Measurements from ENCODE around the gene PTPN1. TPM values are rescaled to one million over a fixed set of nuclear protein-coding genes. Genes with fewer than 3 reads are reported as not detected.
"Not testable (repeated sequence)": the region's sequence is repeated elsewhere in the genome, so short reads cannot be mapped to it uniquely, and the experiment has no call there.

The PTPN1 gene
- total RNA-seq, 4 donors from 2014 or later: 20.7 to 26.7 (median 23.7) TPM

DNA sequence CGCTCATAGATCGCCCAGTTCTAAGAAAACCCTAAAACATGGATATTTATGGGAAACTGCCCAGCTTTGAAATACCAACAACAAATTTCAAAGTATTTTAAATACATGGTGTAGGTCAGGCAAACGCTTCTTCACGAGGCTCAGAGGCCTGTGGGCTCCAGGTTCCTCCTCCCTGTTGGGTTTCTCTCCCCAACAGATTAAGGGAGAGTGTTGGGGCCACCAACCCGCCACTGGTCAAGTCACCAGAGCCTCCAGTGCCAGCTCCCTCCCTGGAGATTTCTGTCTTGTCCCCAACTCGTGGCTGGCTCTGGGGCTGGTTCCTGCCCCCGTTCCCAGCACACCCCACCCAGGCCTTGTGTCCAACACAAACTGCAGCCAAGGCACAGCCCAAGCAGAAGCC lies 87.9 kb downstream of the PTPN1 start:
- Histone ChIP-seq H3K4me1 (peaks cover 0 to 19% (median 0%) of the 10 kb centered on the region in 4 donors), H3K27me3 (peaks cover 0 to 22% of the 10 kb centered on the region in 2 donors), H3K4me3 (no peak overlapping the region), H3K9me3 (no peaks in the 10 kb centered on the region), H3K36me3 (peaks cover 0 to 6% (median 0%) of the 10 kb centered on the region in 3 donors), H3K27ac (no peak overlapping the region)
- TF ChIP-seq EP300 (IDR thresholded peaks at IDR 0.05) (no peak), POLR2A (IDR thresholded peaks at IDR 0.05) (no peak)
- TF ChIP-seq, protein P1, sequence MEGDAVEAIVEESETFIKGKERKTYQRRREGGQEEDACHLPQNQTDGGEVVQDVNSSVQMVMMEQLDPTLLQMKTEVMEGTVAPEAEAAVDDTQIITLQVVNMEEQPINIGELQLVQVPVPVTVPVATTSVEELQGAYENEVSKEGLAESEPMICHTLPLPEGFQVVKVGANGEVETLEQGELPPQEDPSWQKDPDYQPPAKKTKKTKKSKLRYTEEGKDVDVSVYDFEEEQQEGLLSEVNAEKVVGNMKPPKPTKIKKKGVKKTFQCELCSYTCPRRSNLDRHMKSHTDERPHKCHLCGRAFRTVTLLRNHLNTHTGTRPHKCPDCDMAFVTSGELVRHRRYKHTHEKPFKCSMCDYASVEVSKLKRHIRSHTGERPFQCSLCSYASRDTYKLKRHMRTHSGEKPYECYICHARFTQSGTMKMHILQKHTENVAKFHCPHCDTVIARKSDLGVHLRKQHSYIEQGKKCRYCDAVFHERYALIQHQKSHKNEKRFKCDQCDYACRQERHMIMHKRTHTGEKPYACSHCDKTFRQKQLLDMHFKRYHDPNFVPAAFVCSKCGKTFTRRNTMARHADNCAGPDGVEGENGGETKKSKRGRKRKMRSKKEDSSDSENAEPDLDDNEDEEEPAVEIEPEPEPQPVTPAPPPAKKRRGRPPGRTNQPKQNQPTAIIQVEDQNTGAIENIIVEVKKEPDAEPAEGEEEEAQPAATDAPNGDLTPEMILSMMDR (IDR thresholded peaks at IDR 0.05): no peak
- 83% methylated on average over 7 of the region's 7 CpGs for WGBS, 2 donors
- DNase-seq (ENCODE audit: low spot score in 2 of 2): no peak

DNA sequence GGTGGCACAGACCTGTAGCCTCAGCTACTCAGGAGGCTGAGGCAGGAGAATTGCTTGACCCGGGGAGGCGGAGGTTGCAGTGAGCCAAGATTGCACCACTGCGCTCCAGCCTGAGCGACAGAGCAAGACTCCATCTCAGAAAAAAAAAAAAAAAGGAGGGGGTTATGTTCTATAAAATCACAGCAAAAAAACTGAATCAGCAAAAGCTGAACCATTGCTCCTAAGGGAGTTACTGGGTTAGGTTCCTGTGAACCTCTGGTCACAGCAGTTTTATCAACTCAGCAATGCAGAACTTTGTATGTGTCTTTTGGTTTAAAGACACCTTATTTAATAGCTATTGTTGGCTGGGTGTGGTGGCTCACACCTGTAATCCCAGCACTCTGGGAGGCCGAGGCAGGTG lies 88.6 kb downstream of the PTPN1 start:
- not testable (repeated sequence) for H3K27ac ChIP-seq; H3K4me3 ChIP-seq; H3K9me3 ChIP-seq; DNase-seq (ENCODE audit: low spot score in 2 of 2)
- Histone ChIP-seq H3K4me1 (peaks cover 0 to 17% (median 0%) of the 10 kb centered on the region in 4 donors), H3K36me3 (peaks cover 0 to 11% (median 0%) of the 10 kb centered on the region in 3 donors), H3K27me3 (peaks cover 0 to 22% of the 10 kb centered on the region in 2 donors)
- 94 to 95% methylated on average over 5 of the region's 5 CpGs for WGBS, 2 donors

DNA sequence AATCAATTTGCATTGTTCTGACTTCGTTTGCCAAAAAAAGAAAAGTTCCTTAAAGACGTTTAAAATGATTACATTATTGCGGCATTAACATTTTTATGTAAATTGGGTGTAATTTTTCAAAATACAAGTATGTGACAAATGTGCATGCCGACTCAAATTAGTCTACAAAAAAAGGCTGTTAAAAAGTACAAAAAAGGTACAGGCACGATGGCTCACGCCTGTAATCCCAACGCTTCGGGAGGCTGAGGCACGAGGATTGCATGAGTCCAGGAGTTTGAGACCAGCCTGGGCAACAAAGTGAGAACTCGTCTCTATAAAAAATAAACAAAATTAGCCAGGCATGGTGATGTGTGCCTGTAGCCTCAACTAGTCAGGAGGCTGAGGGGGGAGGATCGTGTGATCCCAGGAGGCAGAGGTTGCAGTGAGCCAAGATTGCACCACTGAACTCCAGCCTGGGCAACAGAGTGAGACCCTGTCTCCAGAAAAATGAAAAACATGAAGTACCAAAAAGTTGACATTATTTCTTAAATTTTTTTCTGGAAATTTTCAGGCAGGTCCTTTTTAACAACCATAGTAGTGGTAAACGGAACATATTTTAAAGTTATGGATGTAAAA lies 90.2 kb downstream of the PTPN1 start:
- peaks cover 0 to 22% of the 10 kb centered on the region in 2 donors for H3K27me3 ChIP-seq
- H3K27ac ChIP-seq: no peak overlapping the region
- TF ChIP-seq EP300 (IDR thresholded peaks at IDR 0.05): no peak
- TF ChIP-seq POLR2A (IDR thresholded peaks at IDR 0.05): no peak
- TF ChIP-seq, protein P1 (IDR thresholded peaks at IDR 0.05): no peak

DNA sequence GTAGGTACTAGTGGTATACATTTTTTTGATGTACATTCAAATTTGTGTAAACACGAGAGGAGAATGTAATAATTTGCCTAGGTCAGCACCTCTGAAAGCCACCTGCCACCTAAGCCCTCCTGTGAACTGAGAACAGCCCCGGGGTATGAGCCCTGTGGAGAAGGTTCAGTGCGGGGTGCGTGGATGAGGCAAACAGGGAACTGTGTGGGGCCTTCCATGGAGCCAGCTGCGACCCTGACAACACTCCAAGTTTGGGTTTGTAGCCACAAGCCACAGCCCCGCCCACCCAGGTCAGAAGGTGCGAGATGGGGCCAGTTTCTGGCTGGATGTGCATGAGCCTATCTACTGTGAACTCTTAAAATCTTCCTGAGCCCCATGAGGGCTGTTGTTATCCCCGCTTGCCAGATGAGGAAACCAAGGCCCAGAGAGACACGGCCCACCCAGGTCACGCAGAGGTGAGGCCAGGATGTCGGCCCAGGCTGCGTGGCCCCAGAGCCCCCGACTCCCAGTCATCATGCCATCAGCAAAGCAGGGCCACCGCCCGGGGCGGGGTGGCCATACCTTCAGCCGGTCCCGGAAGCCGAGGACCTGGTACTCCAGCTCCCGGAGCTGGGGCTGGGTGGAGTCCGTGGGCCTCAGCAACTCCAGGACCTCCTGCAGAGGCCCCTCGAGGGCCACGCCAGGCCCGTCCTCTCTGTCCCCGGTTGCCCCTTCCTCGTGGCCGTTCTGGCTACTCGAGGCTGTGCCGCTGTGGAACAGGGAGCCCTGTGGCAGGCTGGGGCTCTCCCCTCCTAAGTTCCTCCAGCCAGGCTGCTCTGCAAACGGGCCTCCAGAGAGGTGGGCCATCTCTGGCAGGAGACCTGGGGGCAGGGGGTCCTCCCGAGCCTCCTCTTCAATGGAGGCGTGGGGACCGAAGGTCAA lies 91.6 kb downstream of the PTPN1 start:
- Histone ChIP-seq H3K4me3 (no peak overlapping the region), H3K27me3 (peaks cover 0 to 17% of the 10 kb centered on the region in 2 donors), H3K9me3 (no peaks in the 10 kb centered on the region), H3K4me1 (peaks cover 0 to 11% (median 0%) of the 10 kb centered on the region in 4 donors), H3K27ac (no peak overlapping the region), H3K36me3 (peaks cover 0 to 11% (median 0%) of the 10 kb centered on the region in 3 donors)
- TF ChIP-seq, protein P1 (IDR thresholded peaks at IDR 0.05): no peak
- TF ChIP-seq EP300 (IDR thresholded peaks at IDR 0.05): no peak
- TF ChIP-seq POLR2A (IDR thresholded peaks at IDR 0.05): no peak
- DNase-seq (ENCODE audit: low spot score in 2 of 2): no peak
- 69% methylated on average over 21 to 23 of the region's 33 CpGs for WGBS, 2 donors

More for the DNA sequence above, 90.2 kb downstream of the PTPN1 start:
- 78 to 80% methylated on average over 12 of the region's 12 CpGs for WGBS, 2 donors
- DNase-seq (ENCODE audit: low spot score in 2 of 2): no peak
- H3K36me3 ChIP-seq: peaks cover 0 to 11% (median 0%) of the 10 kb centered on the region in 3 donors
- H3K9me3 ChIP-seq: no peaks in the 10 kb centered on the region
- peaks cover 0 to 17% (median 0%) of the 10 kb centered on the region in 4 donors for H3K4me1 ChIP-seq
- no peak overlapping the region for H3K4me3 ChIP-seq

DNA sequence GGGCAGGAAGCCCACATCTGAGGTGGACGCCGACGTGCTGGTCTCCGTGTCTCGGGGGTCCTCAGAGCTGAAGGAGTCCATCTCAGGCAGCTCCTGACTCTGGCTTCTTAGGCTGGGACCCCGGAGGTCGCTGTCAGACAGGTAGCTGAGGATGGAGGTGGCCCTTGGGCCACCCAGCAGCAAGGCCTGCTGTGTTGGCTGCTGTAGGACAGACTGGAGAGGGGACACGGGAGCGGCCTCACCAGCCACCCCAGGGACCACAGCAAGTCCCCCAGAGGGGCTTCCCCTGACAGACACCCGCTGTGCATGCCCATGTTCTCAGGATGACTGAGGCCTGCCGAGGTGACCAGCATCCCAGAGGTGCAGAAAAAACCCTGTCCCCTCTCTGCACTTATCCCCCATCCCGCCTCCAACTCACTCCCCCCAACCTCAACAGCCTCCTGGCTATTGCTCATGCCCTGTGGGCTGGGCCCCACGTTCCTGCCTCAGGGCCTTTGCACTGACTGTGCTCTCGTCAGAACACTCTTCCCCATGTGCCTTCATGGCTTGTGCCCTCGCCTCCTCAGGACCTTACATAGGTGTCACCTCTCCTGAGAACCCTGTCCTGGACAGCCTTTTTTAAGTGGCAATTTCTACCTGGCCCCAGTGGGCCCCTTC lies 92.4 kb downstream of the PTPN1 start:
- H3K27me3 ChIP-seq: peaks cover 0 to 14% of the 10 kb centered on the region in 2 donors
- H3K36me3 ChIP-seq: peaks cover 0 to 15% (median 0%) of the 10 kb centered on the region in 3 donors
- H3K4me1 ChIP-seq: peaks cover 0 to 11% (median 0%) of the 10 kb centered on the region in 4 donors
- TF ChIP-seq, protein P1 (IDR thresholded peaks at IDR 0.05): no peak
- TF ChIP-seq EP300 (IDR thresholded peaks at IDR 0.05): no peak
- no peak for TF ChIP-seq POLR2A (IDR thresholded peaks at IDR 0.05)
- no peak for DNase-seq (ENCODE audit: low spot score in 2 of 2)
- 92 to 96% methylated on average over 10 to 15 of the region's 15 CpGs for WGBS, 2 donors
- H3K27ac ChIP-seq: no peak overlapping the region
- H3K4me3 ChIP-seq: no peak overlapping the region
- H3K9me3 ChIP-seq: no peaks in the 10 kb centered on the region
